NCI-H1694 (cell line): ENCODE measurements around the gene STEAP1.
"Not testable (repeated sequence)": the region's sequence is repeated elsewhere in the genome, so short reads cannot be mapped to it uniquely, and the experiment has no call there.

ENCODE experiments used
- DNase-seq: peaks from one replicate; lab custom pipeline; 2025; lab: John Stamatoyannopoulos, UW

The STEAP1 gene

GRCh38 chr7:90173127-90173844 is 19.0 kb downstream of the STEAP1 start:
- DNase-seq = no peak

GRCh38 chr7:90175667-90176066 is 21.4 kb downstream of the STEAP1 start:
- no peak for DNase-seq

GRCh38 chr7:90176195-90176594 is 21.9 kb downstream of the STEAP1 start:
- no peak for DNase-seq

GRCh38 chr7:90178166-90178565 is 23.9 kb downstream of the STEAP1 start:
- DNase-seq = no peak

- no peak for DNase-seq
Observed at GRCh38 chr7:90178679-90179278, 24.5 kb downstream of the STEAP1 start.

GRCh38 chr7:90180011-90180585 is 25.8 kb downstream of the STEAP1 start:
- no peak for DNase-seq

- DNase-seq = no peak
Observed at GRCh38 chr7:90180649-90181048, 26.4 kb downstream of the STEAP1 start.

- no peak for DNase-seq
Observed at GRCh38 chr7:90181485-90181884, 27.2 kb downstream of the STEAP1 start.

GRCh38 chr7:90186290-90186689 is 32.0 kb downstream of the STEAP1 start:
- DNase-seq = not testable (repeated sequence)

GRCh38 chr7:90187507-90188050 is 33.3 kb downstream of the STEAP1 start:
- DNase-seq = no peak

- no peak for DNase-seq
Observed at GRCh38 chr7:90188281-90188680, 34.0 kb downstream of the STEAP1 start.

GRCh38 chr7:90190995-90191394 is 36.7 kb downstream of the STEAP1 start:
- no peak for DNase-seq

GRCh38 chr7:90191648-90192047 is 37.4 kb downstream of the STEAP1 start:
- no peak for DNase-seq

GRCh38 chr7:90192876-90193750 is 38.8 kb downstream of the STEAP1 start:
- no peak for DNase-seq

- DNase-seq = no peak
Observed at GRCh38 chr7:90194911-90195809, 40.9 kb downstream of the STEAP1 start.

- no peak for DNase-seq
Observed at GRCh38 chr7:90201500-90202195, 47.4 kb downstream of the STEAP1 start.

- no peak for DNase-seq
Observed at GRCh38 chr7:90207956-90208355, 53.7 kb downstream of the STEAP1 start.

- no peak for DNase-seq
Observed at GRCh38 chr7:90209776-90210175, 55.5 kb downstream of the STEAP1 start.

GRCh38 chr7:90210475-90210874 is 56.2 kb downstream of the STEAP1 start:
- DNase-seq = no peak

- DNase-seq = no peak
Observed at GRCh38 chr7:90210981-90211380, 56.7 kb downstream of the STEAP1 start.
